Omental fat pad (tissue), 4 donors: Measurements from ENCODE around the gene KNDC1. TPM values are rescaled to one million over a fixed set of nuclear protein-coding genes. Genes with fewer than 3 reads are reported as not detected.

Experiments used
- ATAC-seq: fragments of 150-250 bp; one replicate; pipeline ENCODE4 v1.9.1; 2016; ENCODE audit warnings: mild to moderate bottlenecking, moderate library complexity; ENCODE audit not compliant: low FRiP score
- DNase-seq: peaks from one replicate; pipeline ENCODE4 v3.0.0-alpha.2; 2019; ENCODE audit warnings: low spot score
- total RNA-seq, 4 donors: library from RNA; depleted of rRNA; stranded (reverse); fragments of >200 nt; gene quantifications; one replicate each; pipeline ENCODE4 v1.1.0, GENCODE V29; 2016
- TF ChIP-seq, protein P1 (sequence below), 3 donors: fragments of 450-650 bp; IDR thresholded peaks; one replicate each; pipeline ENCODE4 v1.5.1; 2016 to 2017; ENCODE audit warnings: antibody characterized with exemption in 3 of 3, mild to moderate bottlenecking in 3 of 3, moderate library complexity in 2 of 3

Gene KNDC1
- total RNA-seq, 4 donors from 2014 or later: 0.16 to 7.7 (median 1.7) TPM

- no peak for DNase-seq
- TF ChIP-seq, protein P1, sequence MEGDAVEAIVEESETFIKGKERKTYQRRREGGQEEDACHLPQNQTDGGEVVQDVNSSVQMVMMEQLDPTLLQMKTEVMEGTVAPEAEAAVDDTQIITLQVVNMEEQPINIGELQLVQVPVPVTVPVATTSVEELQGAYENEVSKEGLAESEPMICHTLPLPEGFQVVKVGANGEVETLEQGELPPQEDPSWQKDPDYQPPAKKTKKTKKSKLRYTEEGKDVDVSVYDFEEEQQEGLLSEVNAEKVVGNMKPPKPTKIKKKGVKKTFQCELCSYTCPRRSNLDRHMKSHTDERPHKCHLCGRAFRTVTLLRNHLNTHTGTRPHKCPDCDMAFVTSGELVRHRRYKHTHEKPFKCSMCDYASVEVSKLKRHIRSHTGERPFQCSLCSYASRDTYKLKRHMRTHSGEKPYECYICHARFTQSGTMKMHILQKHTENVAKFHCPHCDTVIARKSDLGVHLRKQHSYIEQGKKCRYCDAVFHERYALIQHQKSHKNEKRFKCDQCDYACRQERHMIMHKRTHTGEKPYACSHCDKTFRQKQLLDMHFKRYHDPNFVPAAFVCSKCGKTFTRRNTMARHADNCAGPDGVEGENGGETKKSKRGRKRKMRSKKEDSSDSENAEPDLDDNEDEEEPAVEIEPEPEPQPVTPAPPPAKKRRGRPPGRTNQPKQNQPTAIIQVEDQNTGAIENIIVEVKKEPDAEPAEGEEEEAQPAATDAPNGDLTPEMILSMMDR (IDR thresholded peaks at IDR 0.05): no peak
- ATAC-seq: no peak
These were observed 106.2 kb downstream of the KNDC1 start for GRCh38 chr10:133266056-133266795.

DNA sequence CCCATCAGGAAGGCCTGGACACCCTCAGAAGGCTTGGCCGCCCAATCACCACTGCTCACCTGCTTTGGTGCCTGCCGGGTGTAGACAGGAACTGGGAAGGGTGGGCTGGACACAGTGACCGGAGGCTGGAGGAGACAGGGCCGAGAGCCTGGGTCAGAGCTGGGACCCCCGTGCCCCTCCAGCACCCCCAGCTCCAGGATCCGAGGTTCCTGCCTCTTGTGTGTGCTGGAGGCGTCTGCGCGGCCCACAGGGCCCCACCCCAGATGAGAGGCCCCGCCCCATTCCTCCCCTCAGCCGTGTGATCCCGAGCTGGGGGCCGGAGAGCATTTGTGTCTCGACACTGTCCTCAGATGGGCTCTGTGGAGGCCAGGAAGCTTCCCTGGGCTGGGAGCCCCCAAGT lies 107.3 kb downstream of the KNDC1 start:
- TF ChIP-seq, protein P1 (IDR thresholded peaks at IDR 0.05): no peak
- no peak for DNase-seq
- no peak for ATAC-seq

DNA sequence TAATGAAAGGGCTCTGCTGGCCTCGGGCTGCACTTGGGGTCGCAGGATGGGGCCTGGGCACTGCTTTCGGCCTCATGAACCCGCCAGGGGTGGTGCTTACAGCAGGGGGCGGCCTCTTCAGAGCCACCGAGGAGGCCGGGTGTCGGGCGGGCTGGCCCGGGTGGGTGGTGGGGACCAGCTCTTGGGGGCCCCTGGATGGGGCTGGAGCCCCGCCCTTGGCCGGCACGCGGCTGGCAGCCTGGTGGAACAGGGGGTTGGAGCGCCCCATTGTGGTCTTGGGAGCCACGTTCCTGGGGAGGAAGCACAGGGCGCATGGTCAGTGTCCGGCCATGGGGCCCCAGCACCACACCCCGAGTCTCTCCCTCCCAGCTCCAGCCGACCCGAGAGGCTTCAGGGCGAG lies 107.8 kb downstream of the KNDC1 start:
- TF ChIP-seq, protein P1 (IDR thresholded peaks at IDR 0.05): no peak
- no peak for ATAC-seq
- DNase-seq: no peak

DNA sequence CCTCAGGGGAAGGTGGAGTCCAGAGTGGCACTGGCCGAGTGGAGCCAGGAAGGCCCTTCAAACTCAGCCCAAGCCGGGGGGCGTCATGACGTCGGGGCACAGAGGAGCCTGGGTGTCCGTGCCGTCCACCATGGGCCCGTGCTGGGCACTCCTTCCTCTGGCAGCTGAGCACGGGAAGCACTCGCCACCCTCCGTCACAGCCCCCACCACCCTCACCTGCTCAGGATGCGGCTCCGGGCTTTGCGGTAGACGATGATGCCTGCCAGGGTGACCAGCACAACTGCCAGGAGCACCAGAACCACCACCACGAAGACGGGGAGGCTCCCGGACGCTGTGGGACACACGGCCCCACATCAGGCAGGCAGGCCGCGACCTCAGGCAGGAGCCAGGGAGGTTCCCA lies 108.5 kb downstream of the KNDC1 start:
- DNase-seq (no peak), ATAC-seq (no peak)
- TF ChIP-seq, protein P1 (IDR thresholded peaks at IDR 0.05): no peak

DNA sequence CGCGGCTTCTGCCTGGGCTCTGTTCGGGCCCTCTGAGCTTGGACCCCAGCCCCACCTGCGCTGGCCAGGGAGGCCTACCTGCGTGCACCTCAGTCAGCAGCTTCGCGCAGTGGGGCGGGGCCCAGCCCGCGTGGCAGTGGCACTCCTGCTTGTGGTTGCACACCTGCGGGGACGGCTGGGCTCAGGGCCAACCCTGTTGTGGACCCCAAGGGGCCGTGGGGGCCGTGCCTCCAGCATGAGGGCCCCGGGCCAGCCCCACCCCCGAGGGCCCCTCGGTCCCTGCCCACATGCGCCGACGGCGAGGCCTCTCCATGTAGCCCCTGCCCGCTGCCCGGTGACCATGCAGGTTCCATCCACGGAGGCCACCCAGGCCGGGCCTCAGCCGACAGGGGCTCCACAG lies 109.3 kb downstream of the KNDC1 start:
- no peak for DNase-seq
- ATAC-seq: no peak
- TF ChIP-seq, protein P1 (IDR thresholded peaks at IDR 0.05): no peak

GRCh38 chr10:133270204-133270603 lies 110.2 kb downstream of the KNDC1 start:
- ATAC-seq (no peak), DNase-seq (no peak)
- TF ChIP-seq, protein P1 (IDR thresholded peaks at IDR 0.05): no peak

- TF ChIP-seq, protein P1 (IDR thresholded peaks at IDR 0.05): no peak
- no peak for DNase-seq
- ATAC-seq: no peak
These were observed 110.8 kb downstream of the KNDC1 start for GRCh38 chr10:133270773-133271297.
